ENCODE measurements around the gene SIRPA.

SIRPA gene

GRCh38 chr20:1870323-1870722 lies 24.9 kb upstream of the SIRPA start:
- DNase-seq (ENCODE audit: low read depth in 2 of 3, low spot score in 2 of 3) = no peak

GRCh38 chr20:1870792-1871550 lies 24.2 kb upstream of the SIRPA start:
- no peak for DNase-seq (ENCODE audit: low read depth in 2 of 3, low spot score in 2 of 3)

GRCh38 chr20:1871807-1872458 lies 23.3 kb upstream of the SIRPA start:
- no peak for DNase-seq (ENCODE audit: low read depth in 2 of 3, low spot score in 2 of 3)

GRCh38 chr20:1872459-1873097 lies 22.6 kb upstream of the SIRPA start:
- no peak for DNase-seq (ENCODE audit: low read depth in 2 of 3, low spot score in 2 of 3)

GRCh38 chr20:1874450-1875182 lies 20.6 kb upstream of the SIRPA start:
- no peak for DNase-seq (ENCODE audit: low read depth in 2 of 3, low spot score in 2 of 3)

GRCh38 chr20:1875183-1875554 lies 20.0 kb upstream of the SIRPA start:
- no peak for DNase-seq (ENCODE audit: low read depth in 2 of 3, low spot score in 2 of 3)

- no peak for DNase-seq (ENCODE audit: low read depth in 2 of 3, low spot score in 2 of 3)
Observed at GRCh38 chr20:1875762-1876161, 19.4 kb upstream of the SIRPA start.

GRCh38 chr20:1876217-1876921 lies 18.8 kb upstream of the SIRPA start:
- no peak for DNase-seq (ENCODE audit: low read depth in 2 of 3, low spot score in 2 of 3)

GRCh38 chr20:1876975-1877608 lies 18.1 kb upstream of the SIRPA start:
- no peak for DNase-seq (ENCODE audit: low read depth in 2 of 3, low spot score in 2 of 3)

- no peak for DNase-seq (ENCODE audit: low read depth in 2 of 3, low spot score in 2 of 3)
Observed at GRCh38 chr20:1877609-1878200, 17.5 kb upstream of the SIRPA start.

- DNase-seq (ENCODE audit: low read depth in 2 of 3, low spot score in 2 of 3) = no peak
Observed at GRCh38 chr20:1879369-1879768, 15.8 kb upstream of the SIRPA start.

- DNase-seq (ENCODE audit: low read depth in 2 of 3, low spot score in 2 of 3) = no peak
Observed at GRCh38 chr20:1879934-1880333, 15.3 kb upstream of the SIRPA start.

- DNase-seq (ENCODE audit: low read depth in 2 of 3, low spot score in 2 of 3) = no peak
Observed at GRCh38 chr20:1880529-1881239, 14.5 kb upstream of the SIRPA start.

- DNase-seq (ENCODE audit: low read depth in 2 of 3, low spot score in 2 of 3) = no peak
Observed at GRCh38 chr20:1881240-1881835, 13.9 kb upstream of the SIRPA start.

- DNase-seq (ENCODE audit: low read depth in 2 of 3, low spot score in 2 of 3) = no peak
Observed at GRCh38 chr20:1882026-1882425, 13.2 kb upstream of the SIRPA start.

- DNase-seq (ENCODE audit: low read depth in 2 of 3, low spot score in 2 of 3) = no peak
Observed at GRCh38 chr20:1883986-1884385, 11.2 kb upstream of the SIRPA start.

GRCh38 chr20:1885254-1885653 lies 10.0 kb upstream of the SIRPA start:
- no peak for DNase-seq (ENCODE audit: low read depth in 2 of 3, low spot score in 2 of 3)

- DNase-seq (ENCODE audit: low read depth in 2 of 3, low spot score in 2 of 3) = no peak
Observed at GRCh38 chr20:1885940-1886693, 9.1 kb upstream of the SIRPA start.

Data from activated CD8-positive, alpha-beta memory T cell treated with anti-CD3 and anti-CD28 coated beads for 48 hours (primary cell).